NB4 (cell line): ENCODE measurements around the gene IL1RL2.

ENCODE experiments used
- CTCF ChIP-seq: IDR thresholded peaks from one replicate; pipeline ENCODE4 v1.5.1; 2012; ENCODE audit warnings: low read depth, low read length
- MAX ChIP-seq: IDR thresholded peaks from 2 replicates; pipeline ENCODE4 v1.6.1; 2011; ENCODE audit warnings: low read depth, low read length
- POLR2A ChIP-seq: IDR thresholded peaks from 2 replicates; pipeline ENCODE4 v1.6.1; 2011; ENCODE audit warnings: mild to moderate bottlenecking; ENCODE audit not compliant: insufficient read length; ENCODE audit errors: extremely low read depth

GRCh38 chr2:102140377-102140776 lies 46.4 kb upstream of the IL1RL2 start:
- TF ChIP-seq CTCF (no peak), POLR2A (no peak), MAX (no peak)
